ENCODE results near the gene GYG1.

GYG1 gene

GRCh38 chr3:149019580-149019979 is 28.2 kb downstream of the GYG1 start:
- no peak overlapping the region for H3K4me3 ChIP-seq (ENCODE audit: control insufficient read depth, low read depth, low read length)
- peak; percentile 45 for DNase-seq (ENCODE audit: low read depth)
- TF ChIP-seq CTCF (conservative IDR thresholded peaks at IDR 0.05; ENCODE audit: control insufficient read depth, insufficient read depth, low read depth, low read length), result no peak

DNA sequence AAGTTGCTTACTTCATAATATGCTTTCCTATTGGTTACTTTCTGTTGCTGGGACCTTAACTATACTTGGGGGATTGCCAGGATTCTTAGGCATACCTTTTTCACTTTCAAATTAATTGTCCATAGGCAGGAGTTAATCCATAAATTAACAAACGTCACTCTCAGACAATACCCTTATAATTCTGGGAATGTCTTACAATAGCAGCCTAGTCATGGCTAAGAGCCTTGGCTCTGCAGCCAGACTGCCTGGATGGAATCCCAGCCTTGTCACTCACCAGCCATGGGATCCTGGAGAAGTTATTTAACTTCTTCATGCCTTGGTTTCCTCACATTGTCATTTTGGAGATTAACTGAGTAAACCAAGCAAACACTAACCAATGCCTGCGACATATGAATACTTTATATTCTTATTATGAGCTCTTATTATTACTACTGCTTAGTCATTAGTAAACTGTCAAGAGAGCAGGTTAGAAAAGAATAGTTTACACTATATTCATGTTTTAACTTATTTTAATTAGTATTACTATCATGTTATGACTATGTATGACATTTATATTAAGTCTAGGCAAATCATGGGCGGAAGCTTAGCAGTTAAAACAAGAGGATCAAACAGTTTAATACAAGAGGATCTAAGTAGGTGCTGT is 29.0 kb downstream of the GYG1 start:
- DNase-seq (ENCODE audit: low read depth), result no peak
- no peak overlapping the region for H3K4me3 ChIP-seq (ENCODE audit: control insufficient read depth, low read depth, low read length)
- TF ChIP-seq CTCF (conservative IDR thresholded peaks at IDR 0.05; ENCODE audit: control insufficient read depth, insufficient read depth, low read depth, low read length), result no peak

- no peak for TF ChIP-seq CTCF (conservative IDR thresholded peaks at IDR 0.05; ENCODE audit: control insufficient read depth, insufficient read depth, low read depth, low read length)
- DNase-seq (ENCODE audit: low read depth), result no peak
- H3K4me3 ChIP-seq (ENCODE audit: control insufficient read depth, low read depth, low read length), result no peak overlapping the region
Observed at GRCh38 chr3:149020839-149021252, 29.5 kb downstream of the GYG1 start.

- no peak for DNase-seq (ENCODE audit: low read depth)
- no peak overlapping the region for H3K4me3 ChIP-seq (ENCODE audit: control insufficient read depth, low read depth, low read length)
- no peak for TF ChIP-seq CTCF (conservative IDR thresholded peaks at IDR 0.05; ENCODE audit: control insufficient read depth, insufficient read depth, low read depth, low read length)
Observed at GRCh38 chr3:149021830-149022229, 30.5 kb downstream of the GYG1 start.

- no peak for TF ChIP-seq CTCF (conservative IDR thresholded peaks at IDR 0.05; ENCODE audit: control insufficient read depth, insufficient read depth, low read depth, low read length)
- peak; percentile 59 for DNase-seq (ENCODE audit: low read depth)
- H3K4me3 ChIP-seq (ENCODE audit: control insufficient read depth, low read depth, low read length), result no peak overlapping the region
Observed at GRCh38 chr3:149023951-149024350, 32.6 kb downstream of the GYG1 start.

DNA sequence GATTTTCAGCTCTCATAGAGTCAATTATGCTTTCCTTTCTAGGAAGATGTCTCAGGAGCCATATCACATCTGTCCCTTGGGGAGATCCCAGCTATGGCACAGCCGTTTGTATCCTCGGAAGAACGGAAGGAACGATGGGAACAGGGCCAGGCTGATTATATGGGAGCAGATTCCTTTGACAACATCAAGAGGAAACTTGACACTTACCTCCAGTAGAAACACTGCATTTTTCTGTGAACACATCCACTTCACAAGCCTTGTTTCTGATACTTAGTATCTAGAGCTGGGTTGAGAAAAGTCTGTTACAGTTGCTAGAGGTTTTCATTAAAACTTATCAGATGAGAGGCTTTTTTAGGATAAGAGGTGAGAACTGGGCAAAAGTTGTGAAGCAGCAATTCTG is 35.4 kb downstream of the GYG1 start:
- H3K4me3 ChIP-seq (ENCODE audit: control insufficient read depth, low read depth, low read length), result no peak overlapping the region
- DNase-seq (ENCODE audit: low read depth), result no peak
- no peak for TF ChIP-seq CTCF (conservative IDR thresholded peaks at IDR 0.05; ENCODE audit: control insufficient read depth, insufficient read depth, low read depth, low read length)

GRCh38 chr3:149031096-149031495 is 39.8 kb downstream of the GYG1 start:
- no peak for DNase-seq (ENCODE audit: low read depth)
- no peak for TF ChIP-seq CTCF (conservative IDR thresholded peaks at IDR 0.05; ENCODE audit: control insufficient read depth, insufficient read depth, low read depth, low read length)

More at GRCh38 chr3:149031096-149031495, 39.8 kb downstream of the GYG1 start:
- no peak overlapping the region for H3K4me3 ChIP-seq (ENCODE audit: control insufficient read depth, low read depth, low read length)

Measured in fibroblast of mammary gland (primary cell).